AG04449 (cell line): ENCODE results near the gene MYRF.
A peak's percentile ranks its signal among the peaks of the same experiment; 100 is the strongest.

Experiments used
- CTCF ChIA-PET: fragments of 350-600 bp; formaldehyde crosslinking; extraction: SDS; loops from one replicate; lab custom pipeline; 2021; ENCODE audit warnings: antibody characterized with exemption; lab: Yijun Ruan, JAX
- POLR2A ChIA-PET: fragments of 400-600, 350-600 bp; formaldehyde crosslinking; extraction: SDS; loops from one replicate; lab custom pipeline; 2020; ENCODE audit warnings: antibody characterized with exemption, inconsistent platforms; lab: Yijun Ruan, JAX
- DNase-seq: peaks from one replicate; pipeline ENCODE4 v3.0.0-alpha.2; 2010; ENCODE audit warnings: low read depth, low spot score
- H3K4me3 ChIP-seq: 2 replicates; pipeline ENCODE4 v1.5.1; 2011; ENCODE audit warnings: low read depth, mild to moderate bottlenecking, control low read depth, low read length
- CTCF ChIP-seq: IDR thresholded peaks from one replicate; pipeline ENCODE4 v1.5.1; 2011; ENCODE audit warnings: mild to moderate bottlenecking, moderate library complexity, low read length, control low read depth, inconsistent platforms; ENCODE audit not compliant: insufficient read depth; ENCODE audit errors: missing control alignments

Gene MYRF

GRCh38 chr11:61744181-61744580 is 8.3 kb upstream of the MYRF start:
- POLR2A ChIA-PET, result no interaction called here
- DNase-seq, result no peak
- no peak for TF ChIP-seq CTCF
- CTCF ChIA-PET, result interaction anchor here (1.3 to 8.7 kb wide), 7 partner anchors 10 to 364 kb away, joined by 4 to 151 read pairs (median 6); partner anchors contain the start of genes FEN1 and TMEM258
- H3K4me3 ChIP-seq, result no peak overlapping the region

- ChIA-PET CTCF (interaction anchor here (1.3 to 8.7 kb wide), 6 partner anchors 10 to 364 kb away, joined by 4 to 151 read pairs (median 16); partner anchors contain the start of genes FEN1 and TMEM258), POLR2A (no interaction called here)
- no peak for DNase-seq
- no peak for TF ChIP-seq CTCF
- no peak overlapping the region for H3K4me3 ChIP-seq
Observed at GRCh38 chr11:61744609-61745156, 7.8 kb upstream of the MYRF start.

GRCh38 chr11:61745781-61746441 is 6.5 kb upstream of the MYRF start:
- no peak for DNase-seq
- POLR2A ChIA-PET, result no interaction called here
- no peak for TF ChIP-seq CTCF
- no peak overlapping the region for H3K4me3 ChIP-seq
- CTCF ChIA-PET, result interaction anchor here (0.6 to 8.7 kb wide), 10 partner anchors 9 to 362 kb away, joined by 3 to 151 read pairs (median 32); partner anchors contain the start of genes FEN1 and TMEM258

GRCh38 chr11:61746442-61747191 is 5.8 kb upstream of the MYRF start:
- TF ChIP-seq CTCF, result no peak
- no peak overlapping the region for H3K4me3 ChIP-seq
- CTCF ChIA-PET, result interaction anchor here (0.8 to 8.7 kb wide), 11 partner anchors 10 to 361 kb away, joined by 3 to 151 read pairs (median 21); partner anchors contain the start of genes FEN1 and TMEM258
- POLR2A ChIA-PET, result no interaction called here
- no peak for DNase-seq

GRCh38 chr11:61747192-61747966 is 5.1 kb upstream of the MYRF start:
- CTCF ChIA-PET, result interaction anchor here (0.6 to 8.7 kb wide), 21 partner anchors 10 to 365 kb away, joined by 3 to 151 read pairs (median 5); partner anchors contain the start of genes FEN1 and TMEM258
- TF ChIP-seq CTCF, result peak; percentile 97
- POLR2A ChIA-PET, result interaction anchor here (0.6 kb wide), 1 partner anchor 44 kb away, joined by 3 read pairs; no protein-coding TSS in a partner anchor
- H3K4me3 ChIP-seq, result no peak overlapping the region
- no peak for DNase-seq
